ENCODE data around the gene PARD3B. TPM values are rescaled to one million over a fixed set of nuclear protein-coding genes. Genes with fewer than 3 reads are reported as not detected.

Gene PARD3B
- total RNA-seq, 1 experiment from 2014 or later, result 3.9 TPM

DNA sequence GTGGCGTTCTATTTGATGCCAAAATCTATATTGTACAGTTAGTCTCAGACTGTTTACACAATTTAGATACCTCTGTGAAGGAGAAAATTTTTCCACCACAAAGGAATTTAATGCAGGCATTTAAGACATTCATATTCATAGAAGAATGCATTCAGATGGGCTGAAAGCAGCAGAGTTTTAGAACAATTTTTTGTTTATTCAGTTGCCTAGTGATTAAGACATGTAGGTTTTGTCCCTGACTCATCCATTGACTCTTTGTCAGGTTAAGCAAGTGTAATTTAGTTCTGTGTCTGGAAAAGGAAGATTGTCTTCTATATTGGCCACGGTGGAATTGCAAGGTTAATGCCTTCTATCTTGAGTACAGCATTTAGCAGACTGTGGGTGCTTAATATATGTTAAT, 515.0 kb downstream of the PARD3B start:
- no peaks in the 10 kb centered on the region for H3K9me2 ChIP-seq (replicated peaks; ENCODE audit: low read length)
- no peak overlapping the region for H3K27ac ChIP-seq (ENCODE audit: low read length)
- ATAC-seq, result peak; percentile 95
- CTCF ChIA-PET, result no interaction called here
- TF ChIP-seq EZH2 (IDR thresholded peaks at IDR 0.05; ENCODE audit: low read length, unreplicated experiment), result no peak
- TF ChIP-seq, protein P1, sequence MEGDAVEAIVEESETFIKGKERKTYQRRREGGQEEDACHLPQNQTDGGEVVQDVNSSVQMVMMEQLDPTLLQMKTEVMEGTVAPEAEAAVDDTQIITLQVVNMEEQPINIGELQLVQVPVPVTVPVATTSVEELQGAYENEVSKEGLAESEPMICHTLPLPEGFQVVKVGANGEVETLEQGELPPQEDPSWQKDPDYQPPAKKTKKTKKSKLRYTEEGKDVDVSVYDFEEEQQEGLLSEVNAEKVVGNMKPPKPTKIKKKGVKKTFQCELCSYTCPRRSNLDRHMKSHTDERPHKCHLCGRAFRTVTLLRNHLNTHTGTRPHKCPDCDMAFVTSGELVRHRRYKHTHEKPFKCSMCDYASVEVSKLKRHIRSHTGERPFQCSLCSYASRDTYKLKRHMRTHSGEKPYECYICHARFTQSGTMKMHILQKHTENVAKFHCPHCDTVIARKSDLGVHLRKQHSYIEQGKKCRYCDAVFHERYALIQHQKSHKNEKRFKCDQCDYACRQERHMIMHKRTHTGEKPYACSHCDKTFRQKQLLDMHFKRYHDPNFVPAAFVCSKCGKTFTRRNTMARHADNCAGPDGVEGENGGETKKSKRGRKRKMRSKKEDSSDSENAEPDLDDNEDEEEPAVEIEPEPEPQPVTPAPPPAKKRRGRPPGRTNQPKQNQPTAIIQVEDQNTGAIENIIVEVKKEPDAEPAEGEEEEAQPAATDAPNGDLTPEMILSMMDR (conservative IDR thresholded peaks at IDR 0.05; ENCODE audit: low read depth, low read length), result no peak
- no peak for TF ChIP-seq EZH2phosphoT487 (IDR thresholded peaks at IDR 0.05; ENCODE audit: borderline replicate concordance, low read length)
- POLR2A ChIA-PET (ENCODE audit: unreplicated experiment), result no interaction called here
- H3F3A ChIP-seq (ENCODE audit: low read length, unreplicated experiment), result no peaks in the 10 kb centered on the region
- peaks cover 5% of the 10 kb centered on the region for H3K4me1 ChIP-seq (ENCODE audit: insufficient read depth, low read length)
- no peak overlapping the region for H3K9ac ChIP-seq (ENCODE audit: low read length)
- no peaks in the 10 kb centered on the region for H3K36me3 ChIP-seq (ENCODE audit: low read depth, low read length)
- H3K4me3 ChIP-seq (ENCODE audit: low read length), result no peak overlapping the region
- no peaks in the 10 kb centered on the region for H3K79me2 ChIP-seq (ENCODE audit: low read length)
- no peaks in the 10 kb centered on the region for H4K20me1 ChIP-seq (ENCODE audit: low read length)
- no peaks in the 10 kb centered on the region for H3K9me3 ChIP-seq (ENCODE audit: low read length)
- no peak overlapping the region for H2AFZ ChIP-seq (ENCODE audit: low read length)
- BruUV-seq (replicated peaks), result no TSS peak
- no peak overlapping the region for H3K4me2 ChIP-seq (ENCODE audit: low read length)
- peak; percentile 67 for DNase-seq
- intact Hi-C loops (cut with micrococcal nuclease), result no loop called here
- H3K27me3 ChIP-seq (ENCODE audit: low read length), result no peaks in the 10 kb centered on the region

DNA sequence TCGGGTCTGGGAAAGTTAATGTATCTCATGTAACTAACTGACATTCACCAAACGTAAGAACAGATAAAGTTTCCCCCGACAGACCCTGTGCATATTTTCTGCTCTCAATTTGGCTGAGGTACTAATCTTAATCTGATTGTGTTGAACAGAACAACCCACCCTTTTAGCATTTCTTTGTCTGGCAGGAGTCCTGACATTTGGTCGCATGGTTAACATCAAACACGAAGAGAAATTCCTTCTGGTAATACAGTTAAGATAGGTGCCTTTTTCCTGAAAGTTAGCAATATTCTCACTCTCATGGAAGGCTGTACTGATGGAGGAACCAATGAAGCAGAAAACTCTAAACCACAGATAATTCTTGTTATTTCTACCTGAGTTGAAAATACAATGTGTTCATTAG, 520.8 kb downstream of the PARD3B start:
- intact Hi-C loops (cut with micrococcal nuclease), result no loop called here
- no peak overlapping the region for H3K9ac ChIP-seq (ENCODE audit: low read length)
- H3K79me2 ChIP-seq (ENCODE audit: low read length), result no peaks in the 10 kb centered on the region
- no peak overlapping the region for H2AFZ ChIP-seq (ENCODE audit: low read length)
- no TSS peak for BruUV-seq (replicated peaks)
- no peaks in the 10 kb centered on the region for H3K9me2 ChIP-seq (replicated peaks; ENCODE audit: low read length)
- no peaks in the 10 kb centered on the region for H3K27me3 ChIP-seq (ENCODE audit: low read length)
- H3K4me3 ChIP-seq (ENCODE audit: low read length), result no peak overlapping the region
- no peaks in the 10 kb centered on the region for H3K4me1 ChIP-seq (ENCODE audit: insufficient read depth, low read length)
- no peak overlapping the region for H3K4me2 ChIP-seq (ENCODE audit: low read length)
- ChIA-PET POLR2A (ENCODE audit: unreplicated experiment) (no interaction called here), CTCF (no interaction called here)
- H3K9me3 ChIP-seq (ENCODE audit: low read length), result no peaks in the 10 kb centered on the region
- no peaks in the 10 kb centered on the region for H3F3A ChIP-seq (ENCODE audit: low read length, unreplicated experiment)
- H4K20me1 ChIP-seq (ENCODE audit: low read length), result no peaks in the 10 kb centered on the region
- H3K27ac ChIP-seq (ENCODE audit: low read length), result no peak overlapping the region
- TF ChIP-seq EZH2phosphoT487 (IDR thresholded peaks at IDR 0.05; ENCODE audit: borderline replicate concordance, low read length), result no peak
- TF ChIP-seq, protein P1 (conservative IDR thresholded peaks at IDR 0.05; ENCODE audit: low read depth, low read length), result no peak
- TF ChIP-seq EZH2 (IDR thresholded peaks at IDR 0.05; ENCODE audit: low read length, unreplicated experiment), result no peak
- H3K36me3 ChIP-seq (ENCODE audit: low read depth, low read length), result no peaks in the 10 kb centered on the region
- ATAC-seq, result no peak
- DNase-seq, result no peak

DNA sequence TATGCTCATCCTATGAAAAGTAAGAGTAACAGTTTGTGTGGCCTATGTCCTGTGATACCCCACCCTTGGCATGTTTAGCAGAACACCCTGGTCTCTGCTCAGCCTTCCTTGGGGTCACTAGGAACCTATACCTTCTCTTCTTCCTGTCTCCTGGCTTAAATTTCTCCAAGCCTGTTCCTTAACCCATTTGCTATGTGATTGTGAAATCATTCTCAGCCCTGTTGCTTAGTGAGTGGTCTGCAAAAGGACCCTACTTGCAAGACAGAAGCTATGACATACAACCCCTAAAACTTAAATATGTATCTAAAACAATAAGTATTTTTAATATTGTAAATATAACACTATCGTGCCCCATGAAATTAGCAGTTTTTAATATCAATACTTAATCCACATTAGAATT, 524.7 kb downstream of the PARD3B start:
- BruUV-seq (replicated peaks), result no TSS peak
- Histone ChIP-seq H2AFZ (ENCODE audit: low read length) (no peak overlapping the region), H3K79me2 (ENCODE audit: low read length) (no peaks in the 10 kb centered on the region), H4K20me1 (ENCODE audit: low read length) (no peaks in the 10 kb centered on the region), H3K9me3 (ENCODE audit: low read length) (no peaks in the 10 kb centered on the region), H3K4me1 (ENCODE audit: insufficient read depth, low read length) (no peaks in the 10 kb centered on the region), H3K27me3 (ENCODE audit: low read length) (no peaks in the 10 kb centered on the region), H3K27ac (ENCODE audit: low read length) (no peak overlapping the region), H3K4me3 (ENCODE audit: low read length) (no peak overlapping the region), H3K36me3 (ENCODE audit: low read depth, low read length) (no peaks in the 10 kb centered on the region), H3F3A (ENCODE audit: low read length, unreplicated experiment) (no peaks in the 10 kb centered on the region), H3K9me2 (replicated peaks; ENCODE audit: low read length) (no peaks in the 10 kb centered on the region), H3K4me2 (ENCODE audit: low read length) (no peak overlapping the region), H3K9ac (ENCODE audit: low read length) (no peak overlapping the region)
- ChIA-PET CTCF (no interaction called here), POLR2A (ENCODE audit: unreplicated experiment) (no interaction called here)
- DNase-seq (no peak), ATAC-seq (no peak)
- no peak for TF ChIP-seq EZH2phosphoT487 (IDR thresholded peaks at IDR 0.05; ENCODE audit: borderline replicate concordance, low read length)
- TF ChIP-seq EZH2 (IDR thresholded peaks at IDR 0.05; ENCODE audit: low read length, unreplicated experiment), result no peak
- TF ChIP-seq, protein P1 (conservative IDR thresholded peaks at IDR 0.05; ENCODE audit: low read depth, low read length), result no peak
- intact Hi-C loops (cut with micrococcal nuclease), result no loop called here

All from PC-3 (cell line).